H1 (cell line): ENCODE data around the gene FAAP100. TPM values are rescaled to one million over a fixed set of nuclear protein-coding genes. Genes with fewer than 3 reads are reported as not detected.

Experiments
- CTCF ChIA-PET: fragments of 300-600 bp; sonication (Branson Sonifier 250); formaldehyde crosslinking; loops from one replicate; lab custom pipeline; 2021; ENCODE audit not compliant: partially characterized antibody; lab: Charles Lee
- POLR2A ChIA-PET: fragments of 300-600 bp; sonication (Branson Sonifier 250); formaldehyde crosslinking; loops from one replicate; lab custom pipeline; 2021; ENCODE audit warnings: inconsistent platforms; ENCODE audit not compliant: partially characterized antibody; lab: Charles Lee
- DNase-seq, 2 experiments: peaks; one replicate each; pipeline versions ENCODE4 v3.0.0 to v3.0.0-alpha.2; 2010 to 2022; ENCODE audit warnings: low spot score in 2 of 2, low read depth in 1 of 2, mixed read lengths in 1 of 2
- FAIRE-seq: peaks from 2 replicates; lab custom pipeline; 2011; peaks lifted over from hg19 to GRCh38; lab: Jason Lieb, UNC
- H2AFZ ChIP-seq: 2 replicates; pipeline ENCODE4 v1.8.1; 2012; ENCODE audit warnings: low read length, inconsistent platforms
- H2AK5ac ChIP-seq: 2 replicates; pipeline ENCODE4 v1.6.1; 2013; ENCODE audit warnings: low read depth, low read length
- H2BK120ac ChIP-seq: replicated peaks from 2 replicates; pipeline ENCODE3; 2013; ENCODE audit warnings: low read depth, low read length, inconsistent platforms
- H2BK12ac ChIP-seq: 2 replicates; pipeline ENCODE4 v1.6.1; 2013; ENCODE audit warnings: low read depth, low read length
- H2BK15ac ChIP-seq: 2 replicates; pipeline ENCODE4 v1.6.1; 2013; ENCODE audit warnings: low read length
- H2BK20ac ChIP-seq: 2 replicates; pipeline ENCODE4 v1.6.1; 2013; ENCODE audit warnings: low read length
- H2BK5ac ChIP-seq: 2 replicates; pipeline ENCODE4 v1.6.1; 2013; ENCODE audit warnings: low read depth, low read length
- H3K14ac ChIP-seq: 2 replicates; pipeline ENCODE4 v1.6.1; 2013; ENCODE audit warnings: inconsistent platforms; ENCODE audit not compliant: insufficient read length
- H3K18ac ChIP-seq: 2 replicates; pipeline ENCODE4 v1.6.1; 2013; ENCODE audit warnings: low read length; ENCODE audit errors: extremely low read depth
- H3K23ac ChIP-seq: 2 replicates; pipeline ENCODE4 v1.6.1; 2013; ENCODE audit warnings: inconsistent platforms; ENCODE audit not compliant: insufficient read length
- H3K23me2 ChIP-seq: 2 replicates; pipeline ENCODE4 v1.6.1; 2013; ENCODE audit warnings: low read depth, low read length
- H3K27ac ChIP-seq: 2 replicates; pipeline ENCODE4 v1.6.1; 2011; ENCODE audit warnings: low read depth, low read length, inconsistent platforms
- H3K27me3 ChIP-seq, 4 experiments: replicated peaks in 1 of 4; 1 replicate in 1 of 4; 2 replicates in 3 of 4; pipeline versions ENCODE4 v1.6.1 to v1.8.1; 2011 to 2013; ENCODE audit warnings: low read length in 3 of 4, mild to moderate bottlenecking in 3 of 4, inconsistent platforms in 2 of 4, mixed read lengths in 2 of 4, moderate library complexity in 1 of 4; ENCODE audit not compliant: control insufficient read depth in 3 of 4, insufficient read depth in 3 of 4; ENCODE audit errors: extremely low read depth in 1 of 4
- H3K36me3 ChIP-seq, 4 experiments: 2 replicates each; pipeline versions ENCODE4 v1.6.1 to v1.8.1; 2011 to 2013; ENCODE audit warnings: mild to moderate bottlenecking in 4 of 4, low read length in 3 of 4, moderate library complexity in 2 of 4, control low read depth in 1 of 4, inconsistent platforms in 1 of 4; ENCODE audit not compliant: insufficient read depth in 4 of 4, control insufficient read depth in 2 of 4
- H3K4ac ChIP-seq: replicated peaks from 2 replicates; pipeline ENCODE3; 2013; ENCODE audit warnings: low read length, low read depth, mixed read lengths, inconsistent platforms; ENCODE audit not compliant: insufficient read length
- H3K4me1 ChIP-seq, 4 experiments: replicated peaks in 1 of 4; 1 replicate in 1 of 4; 2 replicates in 3 of 4; pipeline versions ENCODE4 v1.6.1 to v1.8.1; 2011 to 2013; ENCODE audit warnings: low read length in 3 of 4, inconsistent platforms in 2 of 4, mixed read lengths in 1 of 4; ENCODE audit not compliant: insufficient read depth in 4 of 4, control insufficient read depth in 3 of 4
- H3K4me2 ChIP-seq, 2 experiments: 2 replicates each; pipeline versions ENCODE4 v1.6.1 to v1.8.1; 2011 to 2013; ENCODE audit warnings: low read depth in 2 of 2, low read length in 2 of 2, control low read depth in 1 of 2, inconsistent platforms in 1 of 2, mild to moderate bottlenecking in 1 of 2; ENCODE audit not compliant: insufficient read depth in 1 of 2
- H3K4me3 ChIP-seq, 4 experiments: fragments of 200-600, 300-600 bp in 1 of 4; sonication (generic), shearing (Covaris generic), sonication (Bioruptor Twin) in 1 of 4; 2 replicates each; pipeline versions ENCODE4 v1.5.1 to v1.8.1; 2011 to 2016; ENCODE audit warnings: low read length in 4 of 4, low read depth in 3 of 4, control low read depth in 2 of 4, inconsistent platforms in 2 of 4, mild to moderate bottlenecking in 2 of 4, mixed read lengths in 1 of 4, moderate library complexity in 1 of 4; ENCODE audit not compliant: insufficient read depth in 2 of 4; ENCODE audit errors: extremely low read depth in 1 of 4
- H3K56ac ChIP-seq: replicated peaks from 2 replicates; pipeline ENCODE3; 2013; ENCODE audit warnings: low read depth, mild to moderate bottlenecking, mixed read lengths, low read length, inconsistent platforms; ENCODE audit not compliant: insufficient read length
- H3K79me1 ChIP-seq: 2 replicates; pipeline ENCODE4 v1.6.1; 2013; ENCODE audit warnings: low read depth, low read length, control low read depth
- H3K79me2 ChIP-seq, 2 experiments: 2 replicates each; pipeline versions ENCODE4 v1.6.1 to v1.8.1; 2012 to 2013; ENCODE audit warnings: low read length in 2 of 2, mild to moderate bottlenecking in 2 of 2, inconsistent platforms in 1 of 2; ENCODE audit not compliant: insufficient read depth in 2 of 2, control insufficient read depth in 1 of 2
- H3K9ac ChIP-seq, 4 experiments: replicated peaks in 1 of 4; 1 replicate in 1 of 4; 2 replicates in 3 of 4; pipeline versions ENCODE4 v1.6.1 to v1.8.1; 2011 to 2013; ENCODE audit warnings: low read depth in 3 of 4, low read length in 3 of 4, control low read depth in 2 of 4, mild to moderate bottlenecking in 2 of 4, moderate library complexity in 2 of 4, inconsistent platforms in 1 of 4; ENCODE audit errors: extremely low read depth in 1 of 4
- H3K9me3 ChIP-seq, 2 experiments: 2 replicates each; pipeline versions ENCODE4 v1.6.1 to v1.8.1; 2012 to 2013; ENCODE audit warnings: mild to moderate bottlenecking in 2 of 2, moderate library complexity in 2 of 2, control low read depth in 1 of 2, inconsistent platforms in 1 of 2, low read depth in 1 of 2, low read length in 1 of 2, mixed read lengths in 1 of 2; ENCODE audit not compliant: insufficient read depth in 2 of 2
- H4K20me1 ChIP-seq, 2 experiments: replicated peaks in 1 of 2; 2 replicates each; pipeline versions ENCODE3 to v1.8.1; 2011 to 2013; ENCODE audit warnings: inconsistent platforms in 2 of 2, low read length in 2 of 2, mild to moderate bottlenecking in 1 of 2; ENCODE audit not compliant: insufficient read depth in 2 of 2, control insufficient read depth in 1 of 2
- H4K5ac ChIP-seq: 2 replicates; pipeline ENCODE4 v1.6.1; 2013; ENCODE audit warnings: low read length, low read depth, mixed read lengths, inconsistent platforms; ENCODE audit not compliant: insufficient read length
- H4K8ac ChIP-seq: 2 replicates; pipeline ENCODE4 v1.8.0; 2013; ENCODE audit warnings: mild to moderate bottlenecking, moderate library complexity, low read length, inconsistent platforms; ENCODE audit not compliant: insufficient read depth; ENCODE audit errors: extremely low read depth
- H4K91ac ChIP-seq: replicated peaks from 2 replicates; pipeline ENCODE3; 2013; ENCODE audit warnings: low read length, mixed read lengths, inconsistent platforms; ENCODE audit not compliant: insufficient read length
- BACH1 ChIP-seq: IDR thresholded peaks from 2 replicates; pipeline ENCODE4 v1.6.1; 2012; ENCODE audit warnings: low read length, improper control_type of control experiment
- E2F6 ChIP-seq: IDR thresholded peaks from 2 replicates; pipeline ENCODE4 v1.6.1; 2012; ENCODE audit warnings: inconsistent platforms
- EP300 ChIP-seq, 2 experiments: IDR thresholded peaks; 1 replicate in 1 of 2; 2 replicates in 1 of 2; pipeline ENCODE4 v1.6.1; 2011 to 2012; ENCODE audit warnings: low read depth in 2 of 2, low read length in 2 of 2, mild to moderate bottlenecking in 2 of 2, borderline replicate concordance in 1 of 2, inconsistent platforms in 1 of 2, moderate library complexity in 1 of 2
- POLR2AphosphoS5 ChIP-seq: IDR thresholded peaks from 2 replicates; pipeline ENCODE4 v1.6.1; 2011; ENCODE audit warnings: low read depth, low read length
- RAD21 ChIP-seq, 2 experiments: IDR thresholded peaks in 1 of 2; conservative IDR thresholded peaks in 1 of 2; 2 replicates each; pipeline ENCODE4 v1.6.1; 2011; ENCODE audit warnings: low read depth in 2 of 2, low read length in 2 of 2, improper control_type of control experiment in 1 of 2, inconsistent platforms in 1 of 2, mild to moderate bottlenecking in 1 of 2, moderate library complexity in 1 of 2
- RNF2 ChIP-seq: fragments of 200-900, 300-1000 bp; sonication (generic); IDR thresholded peaks from 2 replicates; pipeline ENCODE4 v1.7.1; 2016; ENCODE audit warnings: borderline replicate concordance, low read depth, mild to moderate bottlenecking, antibody characterized with exemption, low read length; ENCODE audit not compliant: poor library complexity, severe bottlenecking; ENCODE audit errors: missing control alignments
- SAP30 ChIP-seq: fragments of 300-600 bp; sonication (generic); IDR thresholded peaks from 2 replicates; pipeline ENCODE4 v1.7.1; 2012; ENCODE audit warnings: low read length, moderate library complexity, mild to moderate bottlenecking, inconsistent platforms; ENCODE audit not compliant: insufficient read depth, insufficient replicate concordance
- SIX5 ChIP-seq: IDR thresholded peaks from 2 replicates; pipeline ENCODE4 v1.6.1; 2011; ENCODE audit warnings: mild to moderate bottlenecking, low read depth, low read length
- SP2 ChIP-seq: IDR thresholded peaks from 2 replicates; pipeline ENCODE4 v1.6.1; 2012; ENCODE audit warnings: mild to moderate bottlenecking, low read length, inconsistent platforms
- YY1 ChIP-seq: IDR thresholded peaks from 2 replicates; pipeline ENCODE4 v1.6.1; 2011; ENCODE audit warnings: low read depth, mild to moderate bottlenecking, low read length
- WGBS, 2 experiments: shearing (Covaris generic) in 1 of 2; methylation state at CpG; one replicate each; pipeline versions ENCODE4 v1.1.6 to v1.1.7; 2013 to 2015; ENCODE audit warnings: low lambda C conversion rate in 2 of 2, mixed read lengths in 2 of 2, inconsistent platforms in 1 of 2, low coverage in 1 of 2, missing lambda C conversion rate in 1 of 2; ENCODE audit not compliant: insufficient replicate concordance in 2 of 2, insufficient coverage in 1 of 2, insufficient read length in 1 of 2; ENCODE audit errors: extremely low coverage in 1 of 2, missing lambda C conversion rate in 1 of 2; 5-methylcytosine and 5-hydroxymethylcytosine counted together
- polyA plus RNA-seq, 7 experiments: library from polyadenylated mRNA; depleted of rRNA in 3 of 7; stranded (reverse) in 5 of 7; unstranded in 2 of 7; fragments of >200 nt in 5 of 7; fragments of 200-250 nt in 2 of 7; gene quantifications; 1 replicate in 5 of 7; 2 replicates in 1 of 7; 4 replicates in 1 of 7; pipeline versions ENCODE4 v1.2.1 to v1.2.3, GENCODE V29; 2011 to 2013; ENCODE audit warnings: missing spikeins in 2 of 7, mixed read lengths in 2 of 7
- total RNA-seq: library from RNA; stranded (reverse); fragmentation: NEBNext Ultra II Directional; extraction: Animal tissue kit (Norgen Biotek cat#: 25700); gene quantifications from 2 replicates; pipeline ENCODE4 v1.2.1, GENCODE V29; 2021

FAAP100 gene
- total and polyA plus RNA-seq, 2 of the 8 experiments (the other 6 are each of a cell fraction or from before 2014, with no cell fraction given) = 23.2 to 41.8 TPM

- H3K14ac ChIP-seq = no peak overlapping the region
- TF ChIP-seq YY1 = no peak
- TF ChIP-seq POLR2AphosphoS5 = no peak
- TF ChIP-seq EP300 (IDR thresholded peaks at IDR 0.05; ENCODE audit: borderline replicate concordance in 1 of 2, low read depth in 2 of 2, low read length in 2 of 2) = no peak
- no peak for TF ChIP-seq RAD21 (IDR thresholded peaks at IDR 0.05 in 1 of 2, conservative IDR thresholded peaks at IDR 0.05 in 1 of 2; ENCODE audit: low read depth in 2 of 2, low read length in 2 of 2)
- no peak for TF ChIP-seq SIX5
- no peak for TF ChIP-seq SAP30
- no peak for TF ChIP-seq RNF2
- TF ChIP-seq E2F6 = no peak
- no peak for TF ChIP-seq BACH1
- no peak for TF ChIP-seq SP2
- peaks cover 26% of the 10 kb centered on the region for H3K23me2 ChIP-seq
- CTCF ChIA-PET = interaction anchor here (0.6 to 5.2 kb wide), 5 partner anchors 9 to 214 kb away, joined by 3 to 33 read pairs (median 3); partner anchors contain the start of gene FSCN2
- 93% methylated on average over 4 of the region's 4 CpGs; no CpG with 5 or more reads in 1 of the 2 experiments for WGBS, 2 experiments
- H4K5ac ChIP-seq = no peak overlapping the region
- no peaks in the 10 kb centered on the region for H3K9me3 ChIP-seq
- no peak overlapping the region for H3K18ac ChIP-seq
- no peak overlapping the region for H2BK12ac ChIP-seq
- no peak overlapping the region for H2BK15ac ChIP-seq
- no peak overlapping the region for H3K27ac ChIP-seq
- H2AFZ ChIP-seq = no peak overlapping the region
- H4K8ac ChIP-seq = no peak overlapping the region
- H3K4me2 ChIP-seq = peak overlapping the region; percentile 75 to 85; a peak in 1 of 4 replicates
- H2BK20ac ChIP-seq = no peak overlapping the region
- no peak overlapping the region for H2BK120ac ChIP-seq
- peaks cover 3 to 7% (median 5%) of the 10 kb centered on the region in 4 experiments; a peak in 6 of 8 replicates for H3K36me3 ChIP-seq
- no peak overlapping the region for H3K9ac ChIP-seq
- 0 out of 2 replicates have a peak overlapping the region, but pooled peaks have one; percentile 65 for H2AK5ac ChIP-seq
- H2BK5ac ChIP-seq = no peak overlapping the region
- H3K27me3 ChIP-seq = peaks cover 0 to 33% (median 22%) of the 10 kb centered on the region in 4 experiments; a peak in 5 of 7 replicates
- DNase-seq (no peak), FAIRE-seq (no peak)
- 0 out of 8 replicates have a peak overlapping the region, but pooled peaks of 1 of the 4 experiments have one; percentile 73 for H3K4me3 ChIP-seq
- H3K79me2 ChIP-seq = peaks cover 10 to 24% of the 10 kb centered on the region in 2 experiments
- H4K91ac ChIP-seq = no peak overlapping the region
- H4K20me1 ChIP-seq = peaks cover 7 to 15% of the 10 kb centered on the region in 2 experiments
- H3K4me1 ChIP-seq = peaks cover 0 to 46% (median 25%) of the 10 kb centered on the region in 4 experiments; a peak in 6 of 7 replicates
- H3K56ac ChIP-seq = no peak overlapping the region
- no peak overlapping the region for H3K23ac ChIP-seq
- H3K79me1 ChIP-seq = peaks cover 5% of the 10 kb centered on the region; the same call in 1 of the 2 replicates
- POLR2A ChIA-PET = interaction anchor here (1.2 to 30.5 kb wide), 6 partner anchors 9 to 206 kb away, joined by 4 to 1004 read pairs (median 8); partner anchors contain the start of genes ACTG1 and FSCN2
- H3K4ac ChIP-seq = no peak overlapping the region
These were observed 35.7 kb downstream of the FAAP100 start for GRCh38 chr17:81516439-81516838.
